ENCODE data around the gene LAPTM5. TPM values are rescaled to one million over a fixed set of nuclear protein-coding genes. Genes with fewer than 3 reads are reported as not detected.

LAPTM5 gene
- total RNA-seq, 4 donors from 2014 or later: 8.9 to 75.4 (median 40.4) TPM

GRCh38 chr1:30789388-30790255 is 32.0 kb upstream of the LAPTM5 start:
- Histone ChIP-seq H3K27me3 (peaks cover 17% of the 10 kb centered on the region), H3K36me3 (no peaks in the 10 kb centered on the region), H3K9me3 (no peaks in the 10 kb centered on the region), H3K4me1 (peaks cover 0 to 7% (median 0%) of the 10 kb centered on the region in 3 donors), H3K4me3 (no peak overlapping the region), H3K27ac (no peak overlapping the region)
- 61 to 78% methylated on average over 3 to 8 of the region's 12 CpGs for WGBS, 2 donors (ENCODE audit: low coverage in 1 of 2)
- ATAC-seq: no peak
- TF ChIP-seq POLR2AphosphoS5 (IDR thresholded peaks at IDR 0.05) (no peak), EP300 (IDR thresholded peaks at IDR 0.05) (no peak), POLR2A (IDR thresholded peaks at IDR 0.05) (no peak)
- TF ChIP-seq, protein P1, sequence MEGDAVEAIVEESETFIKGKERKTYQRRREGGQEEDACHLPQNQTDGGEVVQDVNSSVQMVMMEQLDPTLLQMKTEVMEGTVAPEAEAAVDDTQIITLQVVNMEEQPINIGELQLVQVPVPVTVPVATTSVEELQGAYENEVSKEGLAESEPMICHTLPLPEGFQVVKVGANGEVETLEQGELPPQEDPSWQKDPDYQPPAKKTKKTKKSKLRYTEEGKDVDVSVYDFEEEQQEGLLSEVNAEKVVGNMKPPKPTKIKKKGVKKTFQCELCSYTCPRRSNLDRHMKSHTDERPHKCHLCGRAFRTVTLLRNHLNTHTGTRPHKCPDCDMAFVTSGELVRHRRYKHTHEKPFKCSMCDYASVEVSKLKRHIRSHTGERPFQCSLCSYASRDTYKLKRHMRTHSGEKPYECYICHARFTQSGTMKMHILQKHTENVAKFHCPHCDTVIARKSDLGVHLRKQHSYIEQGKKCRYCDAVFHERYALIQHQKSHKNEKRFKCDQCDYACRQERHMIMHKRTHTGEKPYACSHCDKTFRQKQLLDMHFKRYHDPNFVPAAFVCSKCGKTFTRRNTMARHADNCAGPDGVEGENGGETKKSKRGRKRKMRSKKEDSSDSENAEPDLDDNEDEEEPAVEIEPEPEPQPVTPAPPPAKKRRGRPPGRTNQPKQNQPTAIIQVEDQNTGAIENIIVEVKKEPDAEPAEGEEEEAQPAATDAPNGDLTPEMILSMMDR (IDR thresholded peaks at IDR 0.05): no peak

DNA sequence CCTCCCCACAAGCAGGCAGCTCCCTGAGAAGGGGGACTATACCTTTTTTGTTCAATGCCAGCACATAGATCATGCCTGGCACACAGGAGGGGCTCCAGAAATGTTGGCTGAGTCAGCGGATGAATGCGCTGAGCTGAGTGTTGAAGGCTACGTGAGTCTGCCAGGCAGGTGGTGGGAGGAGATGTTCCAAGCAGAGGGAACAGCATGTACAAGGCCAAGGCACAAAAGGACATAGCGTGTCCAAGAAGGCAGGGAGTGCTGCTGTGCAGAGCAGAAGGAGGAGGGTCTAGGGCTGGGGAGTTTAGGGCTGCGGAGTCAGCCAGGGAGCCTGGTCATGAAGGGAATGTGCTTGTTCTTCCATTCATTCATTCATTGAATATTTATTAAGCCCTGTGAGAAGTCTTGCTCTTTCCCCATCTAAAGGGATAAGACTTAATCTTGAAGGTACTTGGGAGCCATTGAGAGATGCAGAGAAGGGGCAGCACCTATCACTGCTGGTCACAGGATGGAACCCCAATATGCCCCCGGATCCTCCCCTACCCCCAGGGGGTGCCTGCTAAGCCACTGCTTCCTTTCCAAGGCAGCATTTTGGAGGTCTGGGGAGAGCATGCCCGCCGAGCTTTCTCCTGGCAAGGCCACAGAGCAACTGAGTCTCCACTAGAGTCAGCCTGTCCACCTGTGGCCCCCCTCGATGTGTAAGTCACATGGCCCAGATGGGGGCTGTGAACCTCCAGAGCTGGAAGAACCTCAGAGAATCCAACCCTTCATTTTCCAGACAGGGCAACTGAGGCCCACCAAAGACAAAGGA is 31.2 kb upstream of the LAPTM5 start:
- Histone ChIP-seq H3K9me3 (no peaks in the 10 kb centered on the region), H3K36me3 (no peaks in the 10 kb centered on the region), H3K27ac (no peak overlapping the region), H3K4me1 (peaks cover 0 to 7% (median 0%) of the 10 kb centered on the region in 3 donors), H3K4me3 (no peak overlapping the region), H3K27me3 (peaks cover 17% of the 10 kb centered on the region)
- TF ChIP-seq, protein P1 (IDR thresholded peaks at IDR 0.05): no peak
- no peak for TF ChIP-seq POLR2AphosphoS5 (IDR thresholded peaks at IDR 0.05)
- TF ChIP-seq EP300 (IDR thresholded peaks at IDR 0.05): no peak
- TF ChIP-seq POLR2A (IDR thresholded peaks at IDR 0.05): no peak
- WGBS, 2 donors (ENCODE audit: low coverage in 1 of 2): 92 to 93% methylated on average over 5 of the region's 9 CpGs
- ATAC-seq: no peak

DNA sequence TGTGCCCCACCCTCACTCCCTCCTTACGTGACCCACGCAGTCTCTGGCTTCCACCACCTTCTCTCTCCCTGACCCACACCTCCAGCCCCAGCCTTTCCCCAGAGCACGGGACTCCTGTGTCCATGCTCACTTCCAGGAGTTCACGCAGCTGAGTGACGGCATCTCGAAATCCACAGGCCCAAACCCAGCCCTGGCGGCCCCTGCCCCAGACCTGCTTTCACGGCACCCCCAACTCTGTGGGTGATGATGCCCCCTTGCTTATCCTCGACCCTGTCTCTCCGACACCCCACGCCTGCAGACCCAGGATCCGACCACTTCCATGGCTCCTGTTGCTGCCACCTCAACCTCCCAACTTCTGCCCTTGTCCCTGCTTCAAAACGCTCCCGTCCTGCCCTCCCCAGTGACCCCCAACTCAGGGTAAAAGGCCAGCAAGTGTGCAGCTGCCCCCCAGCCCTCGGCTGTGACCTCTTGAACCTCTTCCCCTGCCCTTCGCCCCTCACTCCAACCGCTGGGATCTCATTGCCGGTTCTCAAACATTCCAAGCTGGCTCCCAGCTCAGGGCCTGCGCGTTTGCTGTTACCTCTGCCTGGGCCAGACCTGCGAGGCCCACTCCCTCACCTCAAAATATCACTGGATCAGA is 30.4 kb upstream of the LAPTM5 start:
- Histone ChIP-seq H3K27me3 (peaks cover 17% of the 10 kb centered on the region), H3K36me3 (no peaks in the 10 kb centered on the region), H3K9me3 (no peaks in the 10 kb centered on the region), H3K27ac (no peak overlapping the region), H3K4me1 (peaks cover 0 to 13% (median 0%) of the 10 kb centered on the region in 3 donors), H3K4me3 (no peak overlapping the region)
- no peak for ATAC-seq
- TF ChIP-seq, protein P1 (IDR thresholded peaks at IDR 0.05): no peak
- TF ChIP-seq POLR2A (IDR thresholded peaks at IDR 0.05) (no peak), POLR2AphosphoS5 (IDR thresholded peaks at IDR 0.05) (no peak), EP300 (IDR thresholded peaks at IDR 0.05) (no peak)
- WGBS, 2 donors (ENCODE audit: low coverage in 1 of 2): 85 to 86% methylated on average over 4 to 16 of the region's 21 CpGs

DNA sequence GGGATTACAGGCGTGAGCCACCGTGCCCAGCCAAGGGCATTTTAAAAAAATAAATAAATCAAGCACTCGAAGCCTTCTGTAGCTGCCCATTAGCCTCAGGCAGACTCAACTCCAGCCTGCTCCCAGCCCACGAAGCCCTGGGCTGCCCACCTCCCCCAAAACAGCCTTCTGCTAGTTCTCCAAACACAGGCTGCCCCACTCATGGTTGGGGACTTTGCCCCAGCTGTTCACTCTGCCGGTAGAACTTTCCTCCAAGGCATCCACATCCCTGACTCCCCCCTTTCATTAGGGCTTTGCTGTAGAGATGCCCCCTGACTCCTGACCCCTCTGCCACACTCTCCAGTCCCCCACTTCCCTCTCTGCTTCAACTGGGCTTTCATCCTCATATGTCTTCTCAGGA is 29.7 kb upstream of the LAPTM5 start:
- peaks cover 0 to 20% (median 3%) of the 10 kb centered on the region in 3 donors for H3K4me1 ChIP-seq
- no peaks in the 10 kb centered on the region for H3K36me3 ChIP-seq
- TF ChIP-seq POLR2AphosphoS5 (IDR thresholded peaks at IDR 0.05) (no peak), POLR2A (IDR thresholded peaks at IDR 0.05) (no peak), EP300 (IDR thresholded peaks at IDR 0.05) (no peak)
- TF ChIP-seq, protein P1 (IDR thresholded peaks at IDR 0.05): no peak
- no peaks in the 10 kb centered on the region for H3K9me3 ChIP-seq
- H3K27me3 ChIP-seq: peaks cover 17% of the 10 kb centered on the region
- no peak for ATAC-seq
- 89% methylated on average over 3 of the region's 5 CpGs; no CpG with 5 or more reads in 1 of the 2 donors for WGBS, 2 donors (ENCODE audit: low coverage in 1 of 2)
- no peak overlapping the region for H3K27ac ChIP-seq
- H3K4me3 ChIP-seq: no peak overlapping the region

Measured in gastroesophageal sphincter (tissue), 4 donors.